ENCODE results near the gene EML1.

DNA sequence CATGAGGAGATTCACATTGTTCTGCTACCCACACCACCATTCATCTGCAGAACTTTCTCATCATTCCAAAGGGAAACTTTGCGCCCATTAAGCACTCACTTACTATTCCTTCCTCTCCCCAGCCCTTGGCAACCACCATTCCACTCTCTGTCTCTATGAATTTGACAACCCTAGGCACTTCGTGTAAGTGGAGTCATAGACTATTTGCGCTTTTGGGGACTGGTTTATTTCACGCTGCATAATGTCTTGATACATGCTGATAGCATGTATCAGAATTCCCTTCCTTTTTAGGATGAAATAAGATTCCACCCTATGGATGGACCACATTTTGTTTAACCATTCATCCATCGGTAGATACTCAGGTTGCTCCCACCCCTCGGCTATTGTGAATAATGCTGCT, 4.5 kb upstream of the EML1 start:
- TF ChIP-seq, protein P1, sequence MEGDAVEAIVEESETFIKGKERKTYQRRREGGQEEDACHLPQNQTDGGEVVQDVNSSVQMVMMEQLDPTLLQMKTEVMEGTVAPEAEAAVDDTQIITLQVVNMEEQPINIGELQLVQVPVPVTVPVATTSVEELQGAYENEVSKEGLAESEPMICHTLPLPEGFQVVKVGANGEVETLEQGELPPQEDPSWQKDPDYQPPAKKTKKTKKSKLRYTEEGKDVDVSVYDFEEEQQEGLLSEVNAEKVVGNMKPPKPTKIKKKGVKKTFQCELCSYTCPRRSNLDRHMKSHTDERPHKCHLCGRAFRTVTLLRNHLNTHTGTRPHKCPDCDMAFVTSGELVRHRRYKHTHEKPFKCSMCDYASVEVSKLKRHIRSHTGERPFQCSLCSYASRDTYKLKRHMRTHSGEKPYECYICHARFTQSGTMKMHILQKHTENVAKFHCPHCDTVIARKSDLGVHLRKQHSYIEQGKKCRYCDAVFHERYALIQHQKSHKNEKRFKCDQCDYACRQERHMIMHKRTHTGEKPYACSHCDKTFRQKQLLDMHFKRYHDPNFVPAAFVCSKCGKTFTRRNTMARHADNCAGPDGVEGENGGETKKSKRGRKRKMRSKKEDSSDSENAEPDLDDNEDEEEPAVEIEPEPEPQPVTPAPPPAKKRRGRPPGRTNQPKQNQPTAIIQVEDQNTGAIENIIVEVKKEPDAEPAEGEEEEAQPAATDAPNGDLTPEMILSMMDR (IDR thresholded peaks at IDR 0.05): no peak
- no peak for TF ChIP-seq POLR2A (IDR thresholded peaks at IDR 0.05; ENCODE audit: low read depth)

All from esophagus muscularis mucosa (tissue), 3 donors.